GM12801 (cell line): ENCODE data around the gene GPR132.

ENCODE experiments used
- TF ChIP-seq, protein P1 (sequence below): IDR thresholded peaks from one replicate; pipeline ENCODE4 v1.5.1; 2011; ENCODE audit warnings: control low read depth; ENCODE audit not compliant: insufficient read length; ENCODE audit errors: extremely low read depth

The GPR132 gene

DNA sequence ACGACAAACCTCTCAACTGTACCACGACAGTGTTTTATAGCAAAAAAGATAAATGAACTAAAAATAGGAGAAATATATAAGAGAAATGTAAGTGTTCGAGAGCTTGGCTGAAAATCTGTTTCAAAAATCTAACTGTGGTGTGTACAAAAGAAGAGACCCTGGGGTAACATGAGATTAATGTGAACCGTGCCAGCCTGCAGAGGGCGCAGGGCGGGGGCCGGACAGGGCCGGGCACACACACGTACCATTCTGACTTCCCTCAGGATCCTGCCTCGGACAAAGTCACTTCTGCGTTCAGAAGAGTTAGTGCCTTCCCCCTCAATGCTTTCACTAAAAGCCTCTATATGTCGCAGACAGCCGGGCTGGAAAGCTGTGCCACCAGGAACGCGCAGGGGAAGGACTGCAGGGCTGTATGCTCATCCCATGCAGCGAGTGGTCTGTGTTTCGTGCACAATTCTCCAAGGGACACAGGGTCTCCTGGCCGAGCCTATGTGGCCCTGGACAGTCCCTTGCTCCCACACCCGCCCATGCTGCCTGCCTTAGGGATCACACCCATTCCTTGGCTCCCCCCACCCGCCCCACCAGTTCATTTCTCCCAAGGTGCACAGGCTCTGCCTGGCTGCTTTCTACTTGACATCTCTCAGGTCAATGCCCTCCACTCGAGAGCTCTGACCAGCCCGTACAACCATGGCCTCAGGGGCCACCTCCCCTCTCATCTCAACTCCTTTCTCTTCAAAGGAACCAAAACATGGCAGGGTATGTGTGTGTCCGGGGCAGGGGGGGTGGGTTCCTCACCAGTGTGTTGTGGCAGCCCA, 52.9 kb downstream of the GPR132 start:
- TF ChIP-seq, protein P1, sequence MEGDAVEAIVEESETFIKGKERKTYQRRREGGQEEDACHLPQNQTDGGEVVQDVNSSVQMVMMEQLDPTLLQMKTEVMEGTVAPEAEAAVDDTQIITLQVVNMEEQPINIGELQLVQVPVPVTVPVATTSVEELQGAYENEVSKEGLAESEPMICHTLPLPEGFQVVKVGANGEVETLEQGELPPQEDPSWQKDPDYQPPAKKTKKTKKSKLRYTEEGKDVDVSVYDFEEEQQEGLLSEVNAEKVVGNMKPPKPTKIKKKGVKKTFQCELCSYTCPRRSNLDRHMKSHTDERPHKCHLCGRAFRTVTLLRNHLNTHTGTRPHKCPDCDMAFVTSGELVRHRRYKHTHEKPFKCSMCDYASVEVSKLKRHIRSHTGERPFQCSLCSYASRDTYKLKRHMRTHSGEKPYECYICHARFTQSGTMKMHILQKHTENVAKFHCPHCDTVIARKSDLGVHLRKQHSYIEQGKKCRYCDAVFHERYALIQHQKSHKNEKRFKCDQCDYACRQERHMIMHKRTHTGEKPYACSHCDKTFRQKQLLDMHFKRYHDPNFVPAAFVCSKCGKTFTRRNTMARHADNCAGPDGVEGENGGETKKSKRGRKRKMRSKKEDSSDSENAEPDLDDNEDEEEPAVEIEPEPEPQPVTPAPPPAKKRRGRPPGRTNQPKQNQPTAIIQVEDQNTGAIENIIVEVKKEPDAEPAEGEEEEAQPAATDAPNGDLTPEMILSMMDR = no peak

DNA sequence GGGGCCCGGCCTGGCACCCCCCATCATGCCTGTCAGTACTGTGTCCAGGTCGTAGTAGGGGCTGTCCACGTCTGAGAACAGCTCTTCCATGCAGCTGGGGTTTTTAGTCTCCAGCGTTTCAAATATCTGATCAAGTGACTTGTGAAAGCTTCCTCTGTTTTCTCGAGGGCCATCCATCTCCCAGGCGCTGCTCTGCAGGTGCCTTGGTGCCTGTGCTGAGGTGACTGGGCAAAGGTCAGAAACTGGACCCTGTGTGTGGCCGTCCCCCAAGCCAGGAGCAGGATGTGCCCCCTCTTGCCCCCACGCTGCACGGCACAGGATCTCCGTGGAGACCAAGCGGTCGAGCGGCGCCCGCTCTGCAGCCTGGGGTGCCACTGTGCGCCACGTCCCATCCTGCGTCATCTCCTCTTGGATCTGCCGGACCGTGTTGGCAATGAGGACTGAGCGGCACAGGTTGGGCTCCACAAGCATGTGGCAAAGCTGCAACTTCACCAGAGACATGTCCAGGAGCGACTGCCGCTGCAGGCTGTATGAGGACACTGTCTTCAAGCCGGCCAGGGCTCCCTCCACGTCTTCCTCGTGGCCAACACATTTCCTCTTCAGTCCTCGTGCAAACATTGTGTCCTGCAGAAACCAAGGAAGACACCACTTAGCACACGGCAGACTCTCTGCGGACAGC, 53.8 kb downstream of the GPR132 start:
- TF ChIP-seq, protein P1 = no peak

DNA sequence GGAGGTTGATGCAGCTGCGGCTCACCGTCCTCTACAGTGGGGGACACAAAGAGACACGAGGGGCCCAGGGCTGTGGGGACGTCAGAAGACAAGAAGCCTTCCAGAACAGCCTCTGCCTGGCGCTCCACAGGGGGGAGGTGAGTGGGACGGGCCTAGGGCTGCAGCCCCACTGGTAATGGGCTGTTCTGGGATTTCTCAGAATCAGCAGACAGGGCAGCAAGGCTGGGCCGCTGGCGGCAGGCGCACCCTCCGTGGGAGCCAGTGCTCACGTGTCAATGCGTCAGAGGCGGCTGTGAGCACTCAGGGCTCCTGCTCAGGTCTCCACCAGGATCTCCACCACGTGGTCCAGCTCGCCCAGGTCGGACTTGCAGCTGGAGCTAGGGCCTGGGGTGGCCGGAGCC, 54.3 kb downstream of the GPR132 start:
- TF ChIP-seq, protein P1 = no peak

DNA sequence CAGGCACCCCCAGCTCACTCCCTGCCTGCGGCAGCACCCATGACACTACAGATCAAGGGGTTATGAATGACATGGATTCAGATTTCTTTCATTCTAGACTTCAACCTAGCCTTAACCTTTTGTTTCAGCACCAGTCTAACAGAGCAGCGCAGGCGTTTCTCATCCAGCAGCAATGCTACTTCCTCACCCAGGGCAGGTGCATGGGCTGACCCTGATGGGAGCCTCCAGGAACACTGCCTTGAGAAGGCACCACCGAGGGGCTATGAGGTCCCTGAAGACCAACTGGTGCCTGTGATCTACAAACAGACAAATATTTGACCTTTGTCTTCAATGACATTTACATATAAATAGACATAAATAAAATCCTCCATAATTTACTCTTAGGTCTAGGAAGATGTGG, 55.1 kb downstream of the GPR132 start:
- TF ChIP-seq, protein P1 = no peak

DNA sequence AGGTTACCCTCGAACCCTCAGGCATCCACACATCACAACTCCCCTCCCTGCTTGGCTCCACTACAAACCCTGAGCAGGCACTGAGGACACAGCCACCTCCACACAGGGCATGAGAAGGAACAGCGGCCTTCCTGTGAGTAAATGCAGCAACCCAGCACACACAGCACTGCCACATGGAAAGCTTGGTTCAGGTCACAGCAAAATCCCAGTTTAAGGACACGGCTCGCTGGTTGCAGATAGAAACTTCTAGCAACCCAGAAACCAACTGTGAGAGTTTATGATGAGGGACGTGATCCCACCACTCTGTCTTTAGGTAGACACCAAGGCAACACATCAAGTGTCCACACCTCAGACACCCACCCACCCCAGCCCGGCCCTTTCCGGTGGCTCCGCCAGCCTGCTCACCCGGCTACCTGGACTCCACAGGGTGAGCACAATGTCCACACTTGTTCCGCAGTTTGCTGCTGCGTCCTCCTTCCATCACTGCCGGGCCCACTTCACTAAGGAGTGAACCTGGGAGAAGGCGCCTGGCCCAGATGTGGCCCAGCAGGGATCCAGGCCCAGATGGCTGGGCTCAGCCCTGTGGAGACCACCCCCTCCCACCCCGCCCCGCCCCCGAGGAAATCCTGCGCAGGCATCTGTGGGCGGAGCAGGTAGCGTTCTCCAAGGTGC, 57.5 kb downstream of the GPR132 start:
- TF ChIP-seq, protein P1 = no peak

DNA sequence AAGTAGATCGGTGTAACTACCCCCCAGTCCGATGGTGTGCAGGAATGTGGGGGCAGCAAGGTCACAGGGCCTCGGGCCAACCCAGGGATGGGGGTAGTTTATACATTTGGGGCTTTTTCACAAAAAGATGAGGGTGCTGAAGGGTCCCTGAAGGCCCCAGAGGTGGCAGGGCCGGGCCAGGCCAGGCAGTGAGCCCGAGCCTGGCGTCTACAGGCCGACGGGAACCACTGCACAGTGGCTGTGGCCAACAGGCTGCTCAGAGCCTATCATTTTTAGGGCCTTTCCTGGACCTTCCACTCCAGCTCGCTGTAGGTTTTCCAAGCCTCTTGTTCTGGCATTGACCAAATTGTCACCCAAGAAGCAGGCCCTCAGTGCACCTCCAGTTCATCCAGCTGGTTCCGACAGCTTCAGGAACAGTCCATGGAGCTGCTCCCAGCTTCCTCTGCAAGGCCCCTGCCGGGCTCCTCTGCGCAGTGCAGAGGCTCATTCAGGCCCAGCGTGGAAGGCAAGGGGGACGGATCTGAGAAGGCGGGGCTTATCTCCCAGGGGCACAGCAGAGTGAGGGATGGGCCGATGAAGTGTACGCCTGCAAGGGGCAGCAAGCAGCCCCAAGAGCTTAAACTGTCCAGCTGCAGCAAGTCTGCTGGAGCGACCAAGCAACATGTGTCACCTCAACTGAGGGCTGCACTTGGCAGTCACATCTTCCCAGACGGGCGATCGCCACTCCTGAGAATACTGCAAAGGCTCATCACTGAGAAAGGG, 58.2 kb downstream of the GPR132 start:
- TF ChIP-seq, protein P1 = no peak
